A673 (cell line): ENCODE data around the gene EDDM13.

Experiments
- EZH2 ChIP-seq: fragments of 200-600 bp; sonication (generic); IDR thresholded peaks from 2 replicates; pipeline ENCODE4 v1.6.1; 2017; ENCODE audit warnings: borderline replicate concordance, low read depth, mild to moderate bottlenecking, mixed read lengths, antibody characterized with exemption, low read length; ENCODE audit not compliant: poor library complexity, severe bottlenecking
- TF ChIP-seq, protein P1 (sequence below): fragments of 300-800, 200-600 bp; sonication (generic); conservative IDR thresholded peaks from 2 replicates; pipeline ENCODE4 v1.5.1; 2017; ENCODE audit warnings: low read depth, mild to moderate bottlenecking, antibody characterized with exemption, low read length, moderate library complexity, mixed read lengths

DNA sequence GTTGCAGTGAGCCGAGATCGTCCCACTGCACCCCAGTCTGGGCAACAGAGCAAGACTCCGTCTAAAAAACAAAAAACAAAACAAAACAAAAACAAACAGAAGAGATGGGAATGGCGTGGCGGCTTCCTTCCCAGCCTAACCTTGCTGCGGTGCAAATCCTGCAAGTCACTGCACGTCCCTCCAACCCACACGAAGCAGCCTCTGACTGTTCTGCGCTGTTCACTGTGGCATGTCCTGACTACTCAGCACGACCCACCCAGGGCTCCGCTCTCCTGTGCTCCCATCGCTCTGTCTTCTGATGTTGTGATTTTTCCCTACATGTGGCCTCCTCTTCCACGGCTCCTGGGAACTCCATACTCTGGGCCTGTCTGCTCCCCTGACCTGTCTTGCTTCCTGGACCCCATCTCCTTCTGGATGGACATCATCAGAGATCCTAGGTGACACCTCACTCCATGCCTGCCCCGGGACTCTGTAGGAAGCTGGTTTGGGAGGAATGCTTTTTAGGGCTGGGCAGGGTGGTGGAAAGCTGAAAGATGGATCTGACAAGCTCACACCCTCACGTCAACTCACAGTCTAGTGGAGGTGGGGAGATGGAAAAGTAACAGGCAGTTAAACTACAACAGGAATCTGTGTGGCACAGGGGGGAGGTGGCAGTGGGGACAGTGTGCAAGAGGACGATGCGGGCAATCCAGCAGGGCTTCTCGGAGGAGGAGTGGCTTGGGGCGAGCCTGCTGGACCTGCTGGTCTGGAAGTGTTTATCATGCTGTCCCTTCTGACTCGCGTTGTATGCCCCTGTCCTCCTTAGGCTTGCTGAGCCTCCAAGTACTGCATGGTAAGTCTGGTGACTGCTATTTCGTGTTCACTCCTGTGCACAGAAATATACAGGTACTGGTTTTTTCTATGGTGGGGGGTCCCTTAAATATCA is 23.2 kb downstream of the EDDM13 start:
- TF ChIP-seq, protein P1, sequence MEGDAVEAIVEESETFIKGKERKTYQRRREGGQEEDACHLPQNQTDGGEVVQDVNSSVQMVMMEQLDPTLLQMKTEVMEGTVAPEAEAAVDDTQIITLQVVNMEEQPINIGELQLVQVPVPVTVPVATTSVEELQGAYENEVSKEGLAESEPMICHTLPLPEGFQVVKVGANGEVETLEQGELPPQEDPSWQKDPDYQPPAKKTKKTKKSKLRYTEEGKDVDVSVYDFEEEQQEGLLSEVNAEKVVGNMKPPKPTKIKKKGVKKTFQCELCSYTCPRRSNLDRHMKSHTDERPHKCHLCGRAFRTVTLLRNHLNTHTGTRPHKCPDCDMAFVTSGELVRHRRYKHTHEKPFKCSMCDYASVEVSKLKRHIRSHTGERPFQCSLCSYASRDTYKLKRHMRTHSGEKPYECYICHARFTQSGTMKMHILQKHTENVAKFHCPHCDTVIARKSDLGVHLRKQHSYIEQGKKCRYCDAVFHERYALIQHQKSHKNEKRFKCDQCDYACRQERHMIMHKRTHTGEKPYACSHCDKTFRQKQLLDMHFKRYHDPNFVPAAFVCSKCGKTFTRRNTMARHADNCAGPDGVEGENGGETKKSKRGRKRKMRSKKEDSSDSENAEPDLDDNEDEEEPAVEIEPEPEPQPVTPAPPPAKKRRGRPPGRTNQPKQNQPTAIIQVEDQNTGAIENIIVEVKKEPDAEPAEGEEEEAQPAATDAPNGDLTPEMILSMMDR = no peak
- TF ChIP-seq EZH2 = no peak
